HUDEP-2 (cell line): Measurements from ENCODE around the gene PRAMEF6.
"Not testable (repeated sequence)": the region's sequence is repeated elsewhere in the genome, so short reads cannot be mapped to it uniquely, and the experiment has no call there.

ENCODE experiments used
- DNase-seq, 76 experiments: peaks; one replicate each; lab custom pipeline; 2025; ENCODE audit not compliant: unreplicated experiment in 76 of 76; lab: John Stamatoyannopoulos, UW

PRAMEF6 gene

DNA sequence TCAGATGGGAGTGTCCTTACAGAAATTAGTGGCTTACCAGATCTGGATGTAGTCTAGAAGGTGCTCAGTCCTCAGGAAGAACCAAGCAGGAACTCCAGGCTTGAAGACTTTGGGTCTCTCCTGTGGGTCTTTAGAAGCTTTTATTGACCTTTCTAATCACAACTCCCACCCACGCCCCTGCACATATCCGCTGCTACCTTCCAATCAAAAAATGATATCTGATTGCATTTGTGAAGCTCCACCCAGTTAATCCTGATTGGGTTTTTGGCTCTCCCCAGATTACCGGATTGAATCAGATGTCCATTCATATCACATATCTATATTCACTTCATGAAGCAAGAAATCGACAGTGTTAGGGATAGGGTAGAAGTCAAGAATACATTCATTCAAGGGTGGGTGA is at the start of gene PRAMEF6:
TSS of gene PRAMEF6 (minus strand) at position 101 of the 400 bp plus-strand sequence. CDS start 5,062 bp downstream, outside the sequence.
- not testable (repeated sequence) for DNase-seq

DNA sequence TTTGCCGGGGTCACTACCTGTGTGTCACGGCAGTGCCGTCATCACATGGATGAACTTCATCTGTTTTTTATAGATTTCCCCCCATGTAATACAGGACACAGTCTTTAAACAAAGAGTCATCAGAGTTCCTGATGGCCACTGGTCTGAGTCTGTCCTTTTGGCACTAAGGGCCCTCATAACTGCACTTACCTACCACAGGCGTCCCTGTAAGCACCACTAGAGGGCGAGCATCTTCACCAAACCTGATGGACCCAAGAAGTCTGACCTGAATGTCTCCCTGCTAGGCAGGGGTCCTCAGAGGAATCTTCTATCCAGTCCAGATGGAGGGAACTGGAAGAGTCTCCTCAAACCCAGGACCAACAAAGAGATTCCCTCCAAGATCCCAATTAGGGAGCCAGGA is 23.0 kb downstream of the PRAMEF6 start:
- DNase-seq: not testable (repeated sequence)

DNA sequence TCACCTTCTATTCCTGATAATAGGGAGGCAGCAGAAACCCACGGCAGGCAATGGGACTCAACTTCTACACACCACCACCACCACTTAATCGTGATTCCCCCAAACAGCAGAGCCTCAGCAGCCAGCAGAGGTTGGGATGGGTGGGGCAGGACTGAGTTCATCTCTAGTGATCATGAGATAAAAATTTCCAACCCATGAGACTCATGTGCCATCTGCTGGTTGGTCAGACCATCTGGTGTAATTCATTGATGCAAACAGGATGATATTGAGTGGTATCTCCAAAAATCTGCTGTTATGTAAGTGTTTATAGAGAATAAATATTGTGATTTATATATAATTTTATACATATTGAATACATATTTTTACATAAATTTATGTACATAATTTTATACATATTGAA is 25.6 kb downstream of the PRAMEF6 start:
- DNase-seq: peak in 1 of 76 experiments; percentile 0

DNA sequence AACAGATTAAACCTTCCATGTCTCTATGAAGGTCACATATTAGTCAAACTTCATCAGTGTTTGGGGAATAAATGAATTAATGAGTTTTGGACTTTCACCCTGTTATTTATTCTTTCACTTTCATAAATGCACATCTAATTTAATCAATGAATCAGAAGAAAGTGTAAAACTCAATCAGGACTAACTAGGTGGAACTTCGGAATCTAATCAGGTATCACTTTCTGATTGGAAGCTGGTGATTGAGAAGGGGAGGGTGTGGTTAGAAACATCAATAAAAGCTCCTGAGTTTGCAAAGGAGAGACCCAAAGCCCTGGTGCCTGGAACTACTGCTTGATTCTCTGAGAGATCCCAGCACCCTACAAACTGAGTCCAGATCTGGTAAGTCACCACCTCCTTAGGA is 31.1 kb downstream of the PRAMEF6 start, which contains the start of gene PRAMEF7:
TSS of gene PRAMEF7 (plus strand) at position 301 of the 400 bp plus-strand sequence. CDS start 1,083 bp downstream, outside the sequence.
- not testable (repeated sequence) for DNase-seq

DNA sequence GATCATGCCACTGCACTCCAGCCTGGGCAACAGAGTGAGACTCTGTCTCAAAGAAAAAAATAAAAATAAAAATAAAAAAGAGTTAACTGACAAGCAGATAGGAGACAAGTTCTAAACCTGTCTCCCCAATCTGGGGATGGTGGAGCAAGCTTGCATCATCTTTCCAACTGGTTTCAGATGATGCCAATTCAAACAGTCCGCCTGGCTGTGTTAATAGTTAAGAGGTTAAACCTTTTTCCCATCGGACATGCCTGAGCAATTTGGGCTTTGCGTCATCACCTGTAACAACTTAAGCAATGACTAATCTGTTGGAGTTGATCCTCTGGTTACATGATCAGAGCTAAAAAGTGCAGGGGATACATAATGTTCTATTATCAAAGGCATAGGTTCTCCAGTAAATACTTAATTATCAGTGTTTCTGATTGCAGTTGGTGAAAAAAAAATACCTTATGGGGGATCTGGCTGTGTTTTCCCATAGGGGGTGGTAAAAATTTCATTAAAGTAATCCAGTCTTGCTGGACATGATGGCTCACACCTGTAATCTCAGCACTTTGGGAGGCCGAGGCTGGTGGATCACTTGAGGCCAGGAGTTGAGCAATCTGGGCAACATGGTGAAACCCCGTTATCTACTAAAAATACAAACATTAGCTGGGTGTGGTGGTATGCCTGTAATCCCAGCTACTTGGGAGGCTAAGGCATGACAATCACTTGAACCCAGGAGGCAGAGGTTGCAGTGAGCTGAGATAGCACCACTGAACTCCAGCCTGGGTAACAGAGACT is 43.4 kb downstream of the PRAMEF6 start:
- not testable (repeated sequence) for DNase-seq

DNA sequence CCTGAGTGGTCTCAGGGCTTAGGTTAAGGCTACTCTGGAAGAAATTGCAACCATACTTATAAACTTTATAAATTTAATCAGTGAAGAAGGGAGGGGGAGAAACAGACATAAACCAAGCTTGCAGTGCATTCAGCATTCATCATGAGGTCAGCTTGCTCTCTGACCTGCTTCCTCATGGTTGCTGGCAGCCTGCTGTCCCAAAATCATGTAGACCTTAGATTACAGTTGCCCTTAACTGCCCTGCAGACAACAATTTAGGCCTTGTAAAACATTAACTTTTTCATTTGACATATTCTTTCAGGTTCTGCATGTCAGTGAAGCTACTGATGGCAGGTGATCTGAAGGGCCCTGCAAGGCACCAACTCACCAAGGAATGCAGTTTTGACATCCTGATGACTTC is 48.2 kb downstream of the PRAMEF6 start:
- DNase-seq: not testable (repeated sequence)

DNA sequence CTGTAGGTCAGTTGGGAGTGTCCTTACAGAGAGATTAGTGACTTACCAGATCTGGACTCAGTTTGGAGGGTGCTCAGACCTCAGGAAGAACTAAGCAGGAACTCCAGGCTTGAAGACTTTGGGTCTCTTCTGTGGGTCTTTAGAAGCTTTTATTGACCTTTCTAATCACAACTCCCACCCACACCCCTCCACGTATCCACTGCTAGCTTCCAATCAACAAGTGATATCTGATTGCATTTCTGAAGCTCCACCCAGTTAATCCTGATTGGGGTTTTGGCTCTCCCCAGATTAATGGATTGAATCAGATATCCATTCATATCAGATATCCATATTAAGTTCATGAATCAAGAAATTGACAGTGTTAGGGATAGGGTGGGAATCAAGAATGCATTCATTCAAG is 49.2 kb downstream of the PRAMEF6 start, which contains the start of gene PRAMEF10:
TSS of gene PRAMEF10 (minus strand) at position 101 of the 400 bp plus-strand sequence. CDS start 2,423 bp downstream, outside the sequence.
- DNase-seq: not testable (repeated sequence)
